NT2/D1 (cell line): ENCODE results near the gene GNG4.

Source experiments
- SUZ12 ChIP-seq: IDR thresholded peaks from 2 replicates; pipeline ENCODE4 v1.6.1; 2011; ENCODE audit not compliant: insufficient read length, insufficient read depth; ENCODE audit errors: extremely low read depth
- YY1 ChIP-seq: IDR thresholded peaks from 2 replicates; pipeline ENCODE4 v1.6.1; 2011; ENCODE audit not compliant: insufficient read length, insufficient read depth

GRCh38 chr1:235510823-235511222 lies 138.8 kb downstream of the GNG4 start:
- TF ChIP-seq YY1 (no peak), SUZ12 (no peak)
